MM.1S (cell line): ENCODE measurements around the gene SOCS2.

Experiments used
- DNase-seq: peaks from one replicate; pipeline ENCODE4 v3.0.0-alpha.2; 2015
- H2AFZ ChIP-seq: fragments of 300-600 bp; sonication (generic); 2 replicates; pipeline ENCODE4 v1.6.0; 2016; ENCODE audit warnings: antibody characterized with exemption, low read length
- H3F3A ChIP-seq: fragments of 300-600 bp; sonication (generic); 2 replicates; pipeline ENCODE4 v1.6.1; 2016; ENCODE audit warnings: mild to moderate bottlenecking, antibody characterized with exemption, low read length, moderate library complexity, mixed read lengths; ENCODE audit not compliant: insufficient read depth
- H3K27ac ChIP-seq: fragments of 300-600 bp; sonication (generic); 2 replicates; pipeline ENCODE4 v1.5.1; 2016; ENCODE audit warnings: mild to moderate bottlenecking, low read length
- H3K27me3 ChIP-seq: fragments of 300-600 bp; sonication (generic); replicated peaks from 2 replicates; pipeline ENCODE4 v1.6.0; 2016; ENCODE audit warnings: low read length; ENCODE audit not compliant: insufficient read depth
- H3K36me3 ChIP-seq: fragments of 300-600 bp; sonication (generic); replicated peaks from 2 replicates; pipeline ENCODE4 v1.6.1; 2016; ENCODE audit warnings: mild to moderate bottlenecking, low read length, mixed read lengths; ENCODE audit not compliant: insufficient read depth
- H3K4me1 ChIP-seq: fragments of 300-600 bp; sonication (generic); 2 replicates; pipeline ENCODE4 v1.6.1; 2016; ENCODE audit warnings: low read length, mixed read lengths
- H3K4me2 ChIP-seq: fragments of 300-600 bp; sonication (generic); 2 replicates; pipeline ENCODE4 v1.6.0; 2016; ENCODE audit warnings: low read depth, low read length
- H3K4me3 ChIP-seq: fragments of 300-600 bp; sonication (generic); 2 replicates; pipeline ENCODE4 v1.5.1; 2016; ENCODE audit warnings: low read length, mixed read lengths
- H3K79me2 ChIP-seq: fragments of 300-600 bp; sonication (generic); 2 replicates; pipeline ENCODE4 v1.6.1; 2016; ENCODE audit warnings: mixed run types, low read length, mixed read lengths
- H3K9ac ChIP-seq: fragments of 300-600 bp; sonication (generic); 2 replicates; pipeline ENCODE4 v1.6.1; 2016; ENCODE audit warnings: low read length, mixed read lengths
- H3K9me2 ChIP-seq: fragments of 300-600 bp; sonication (generic); replicated peaks from 2 replicates; pipeline ENCODE4 v1.6.1; 2016; ENCODE audit warnings: mild to moderate bottlenecking, low read length, mixed read lengths; ENCODE audit not compliant: insufficient read depth
- H3K9me3 ChIP-seq: fragments of 300-600 bp; sonication (generic); replicated peaks from 2 replicates; pipeline ENCODE4 v1.6.1; 2016; ENCODE audit warnings: mild to moderate bottlenecking, low read length, mixed read lengths; ENCODE audit not compliant: insufficient read depth
- H4K20me1 ChIP-seq: fragments of 300-600 bp; sonication (generic); 2 replicates; pipeline ENCODE4 v1.6.1; 2016; ENCODE audit warnings: mild to moderate bottlenecking, low read length, moderate library complexity, mixed read lengths; ENCODE audit not compliant: insufficient read depth
- EZH2 ChIP-seq: fragments of 300-600 bp; sonication (generic); optimal IDR thresholded peaks from 2 replicates; pipeline ENCODE3; 2017; ENCODE audit warnings: low read depth, mild to moderate bottlenecking, antibody characterized with exemption, low read length, mixed read lengths
- EZH2phosphoT487 ChIP-seq: fragments of 300-600 bp; sonication (generic); IDR thresholded peaks from 2 replicates; pipeline ENCODE4 v1.6.1; 2018; ENCODE audit warnings: antibody characterized with exemption, low read length
- TF ChIP-seq, protein P1 (sequence below): fragments of 300-600 bp; sonication (generic); IDR thresholded peaks from 2 replicates; pipeline ENCODE4 v1.5.1; 2016; ENCODE audit warnings: antibody characterized with exemption, low read length, mixed read lengths

Gene SOCS2

DNA sequence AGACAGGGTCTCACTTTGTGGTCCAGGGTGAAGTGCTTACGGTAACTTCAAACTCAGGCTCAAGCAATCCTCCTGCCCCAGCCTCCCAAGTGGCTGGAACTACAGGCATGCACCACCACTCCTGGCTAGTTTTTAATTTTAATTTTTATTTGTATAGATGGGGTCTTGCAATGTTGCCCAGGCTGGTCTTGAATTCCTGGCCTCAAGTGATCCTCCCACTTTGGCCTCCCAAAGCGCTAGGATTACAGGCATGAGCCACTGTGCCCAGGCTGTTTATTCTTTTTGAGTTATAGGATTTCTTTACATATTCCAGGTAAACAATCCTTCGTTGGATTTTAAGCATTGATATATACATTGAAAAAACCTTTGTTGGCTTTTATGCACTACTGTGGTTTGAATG is 26.7 kb downstream of the SOCS2 start:
- Histone ChIP-seq H3F3A (no peaks in the 10 kb centered on the region), H2AFZ (no peak overlapping the region), H3K9me2 (no peaks in the 10 kb centered on the region), H3K4me3 (no peak overlapping the region), H3K9me3 (no peaks in the 10 kb centered on the region), H3K36me3 (no peaks in the 10 kb centered on the region), H3K4me1 (no peaks in the 10 kb centered on the region), H3K27me3 (no peaks in the 10 kb centered on the region), H3K9ac (no peak overlapping the region), H4K20me1 (no peaks in the 10 kb centered on the region), H3K27ac (no peak overlapping the region), H3K4me2 (no peak overlapping the region), H3K79me2 (no peaks in the 10 kb centered on the region)
- no peak for DNase-seq
- TF ChIP-seq, protein P1, sequence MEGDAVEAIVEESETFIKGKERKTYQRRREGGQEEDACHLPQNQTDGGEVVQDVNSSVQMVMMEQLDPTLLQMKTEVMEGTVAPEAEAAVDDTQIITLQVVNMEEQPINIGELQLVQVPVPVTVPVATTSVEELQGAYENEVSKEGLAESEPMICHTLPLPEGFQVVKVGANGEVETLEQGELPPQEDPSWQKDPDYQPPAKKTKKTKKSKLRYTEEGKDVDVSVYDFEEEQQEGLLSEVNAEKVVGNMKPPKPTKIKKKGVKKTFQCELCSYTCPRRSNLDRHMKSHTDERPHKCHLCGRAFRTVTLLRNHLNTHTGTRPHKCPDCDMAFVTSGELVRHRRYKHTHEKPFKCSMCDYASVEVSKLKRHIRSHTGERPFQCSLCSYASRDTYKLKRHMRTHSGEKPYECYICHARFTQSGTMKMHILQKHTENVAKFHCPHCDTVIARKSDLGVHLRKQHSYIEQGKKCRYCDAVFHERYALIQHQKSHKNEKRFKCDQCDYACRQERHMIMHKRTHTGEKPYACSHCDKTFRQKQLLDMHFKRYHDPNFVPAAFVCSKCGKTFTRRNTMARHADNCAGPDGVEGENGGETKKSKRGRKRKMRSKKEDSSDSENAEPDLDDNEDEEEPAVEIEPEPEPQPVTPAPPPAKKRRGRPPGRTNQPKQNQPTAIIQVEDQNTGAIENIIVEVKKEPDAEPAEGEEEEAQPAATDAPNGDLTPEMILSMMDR: no peak
- no peak for TF ChIP-seq EZH2phosphoT487
- TF ChIP-seq EZH2: no peak

DNA sequence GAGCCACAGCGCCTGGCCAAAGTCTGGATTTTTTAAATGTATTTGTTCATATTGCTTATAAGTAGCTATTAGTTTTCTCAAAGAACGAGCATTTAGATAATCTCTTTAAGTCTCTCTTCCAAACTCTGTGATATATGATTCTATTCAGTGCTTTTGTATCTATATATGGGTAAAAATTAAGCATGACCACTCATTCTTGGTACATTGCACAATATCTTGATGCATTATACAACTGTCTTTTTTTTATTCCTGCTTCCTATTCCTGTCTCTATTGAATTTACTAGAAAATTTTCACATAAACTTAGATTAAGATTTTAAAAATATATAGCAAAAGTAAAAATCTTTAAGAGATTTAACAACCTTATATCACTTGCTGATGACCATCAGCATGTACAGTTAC is 29.1 kb downstream of the SOCS2 start:
- Histone ChIP-seq H3K27me3 (no peaks in the 10 kb centered on the region), H3K9ac (no peak overlapping the region), H2AFZ (no peak overlapping the region), H3K9me3 (no peaks in the 10 kb centered on the region), H3K4me3 (no peak overlapping the region), H3K9me2 (no peaks in the 10 kb centered on the region), H3K4me2 (no peak overlapping the region), H4K20me1 (no peaks in the 10 kb centered on the region), H3F3A (no peaks in the 10 kb centered on the region), H3K36me3 (no peaks in the 10 kb centered on the region), H3K79me2 (no peaks in the 10 kb centered on the region), H3K4me1 (no peaks in the 10 kb centered on the region), H3K27ac (no peak overlapping the region)
- TF ChIP-seq EZH2 (no peak), EZH2phosphoT487 (no peak)
- TF ChIP-seq, protein P1: no peak
- DNase-seq: no peak

DNA sequence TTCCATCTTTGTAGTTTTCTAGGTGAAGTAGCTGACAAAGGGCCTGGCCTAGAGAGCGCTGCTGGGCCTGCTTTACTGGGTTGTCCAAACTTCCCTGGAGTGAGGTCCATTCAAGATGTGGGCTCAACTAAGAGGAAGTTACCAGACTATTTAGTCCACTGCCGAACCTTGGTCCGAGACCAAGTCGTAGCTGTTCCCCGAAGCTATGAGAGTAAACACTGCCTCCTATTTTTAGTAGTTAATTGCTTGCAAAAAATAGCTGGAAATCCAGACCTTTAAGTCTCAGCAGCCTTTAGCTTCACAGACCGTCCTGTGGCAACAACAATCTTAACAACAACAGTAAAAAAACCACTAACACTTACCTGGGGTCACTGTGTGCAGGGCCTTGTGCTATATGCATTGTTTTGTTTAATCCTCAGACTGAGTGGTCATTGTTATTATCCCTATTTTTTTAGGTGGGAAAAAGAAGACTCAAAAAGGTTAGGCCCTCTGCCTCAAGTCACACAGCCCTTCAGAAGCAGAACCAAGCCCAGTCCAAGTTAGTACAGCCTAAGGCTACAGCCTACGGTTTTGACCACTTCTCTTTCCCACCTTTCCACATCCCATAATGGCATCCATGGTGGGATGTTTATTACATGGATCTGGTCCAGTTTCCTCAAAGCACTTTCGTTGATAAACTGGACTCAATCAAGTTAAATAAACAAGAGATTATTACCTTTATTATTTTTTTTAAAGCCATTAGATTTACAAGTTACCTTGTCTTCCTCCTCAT is 30.6 kb downstream of the SOCS2 start:
- Histone ChIP-seq H2AFZ (no peak overlapping the region), H3K4me3 (no peak overlapping the region), H3K9ac (no peak overlapping the region), H3K9me2 (no peaks in the 10 kb centered on the region), H3K27ac (no peak overlapping the region), H3F3A (no peaks in the 10 kb centered on the region), H3K4me1 (no peaks in the 10 kb centered on the region), H3K4me2 (no peak overlapping the region), H3K9me3 (no peaks in the 10 kb centered on the region), H4K20me1 (no peaks in the 10 kb centered on the region), H3K27me3 (no peaks in the 10 kb centered on the region), H3K79me2 (no peaks in the 10 kb centered on the region), H3K36me3 (no peaks in the 10 kb centered on the region)
- TF ChIP-seq EZH2 (no peak), EZH2phosphoT487 (no peak)
- TF ChIP-seq, protein P1: no peak
- no peak for DNase-seq
